ENCODE measurements around the gene POU2AF1.

Gene POU2AF1

DNA sequence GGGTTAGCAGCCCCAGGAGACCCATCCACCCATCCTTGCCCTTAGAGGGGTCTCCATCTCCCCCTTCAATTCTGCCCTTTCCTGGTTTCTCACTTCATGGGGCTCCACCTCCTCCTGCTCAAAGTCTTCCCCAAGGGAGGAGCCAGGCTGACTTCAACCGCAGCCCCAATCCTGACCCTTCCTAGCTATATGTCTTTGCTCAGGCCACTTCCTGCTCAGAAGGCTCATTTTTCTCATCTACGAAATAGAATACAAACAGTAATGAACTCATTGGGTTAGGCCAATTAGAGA, 24.5 kb downstream of the POU2AF1 start:
- TF ChIP-seq, protein P1, sequence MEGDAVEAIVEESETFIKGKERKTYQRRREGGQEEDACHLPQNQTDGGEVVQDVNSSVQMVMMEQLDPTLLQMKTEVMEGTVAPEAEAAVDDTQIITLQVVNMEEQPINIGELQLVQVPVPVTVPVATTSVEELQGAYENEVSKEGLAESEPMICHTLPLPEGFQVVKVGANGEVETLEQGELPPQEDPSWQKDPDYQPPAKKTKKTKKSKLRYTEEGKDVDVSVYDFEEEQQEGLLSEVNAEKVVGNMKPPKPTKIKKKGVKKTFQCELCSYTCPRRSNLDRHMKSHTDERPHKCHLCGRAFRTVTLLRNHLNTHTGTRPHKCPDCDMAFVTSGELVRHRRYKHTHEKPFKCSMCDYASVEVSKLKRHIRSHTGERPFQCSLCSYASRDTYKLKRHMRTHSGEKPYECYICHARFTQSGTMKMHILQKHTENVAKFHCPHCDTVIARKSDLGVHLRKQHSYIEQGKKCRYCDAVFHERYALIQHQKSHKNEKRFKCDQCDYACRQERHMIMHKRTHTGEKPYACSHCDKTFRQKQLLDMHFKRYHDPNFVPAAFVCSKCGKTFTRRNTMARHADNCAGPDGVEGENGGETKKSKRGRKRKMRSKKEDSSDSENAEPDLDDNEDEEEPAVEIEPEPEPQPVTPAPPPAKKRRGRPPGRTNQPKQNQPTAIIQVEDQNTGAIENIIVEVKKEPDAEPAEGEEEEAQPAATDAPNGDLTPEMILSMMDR (IDR thresholded peaks at IDR 0.05): no peak
- H3K27ac ChIP-seq: no peak overlapping the region

DNA sequence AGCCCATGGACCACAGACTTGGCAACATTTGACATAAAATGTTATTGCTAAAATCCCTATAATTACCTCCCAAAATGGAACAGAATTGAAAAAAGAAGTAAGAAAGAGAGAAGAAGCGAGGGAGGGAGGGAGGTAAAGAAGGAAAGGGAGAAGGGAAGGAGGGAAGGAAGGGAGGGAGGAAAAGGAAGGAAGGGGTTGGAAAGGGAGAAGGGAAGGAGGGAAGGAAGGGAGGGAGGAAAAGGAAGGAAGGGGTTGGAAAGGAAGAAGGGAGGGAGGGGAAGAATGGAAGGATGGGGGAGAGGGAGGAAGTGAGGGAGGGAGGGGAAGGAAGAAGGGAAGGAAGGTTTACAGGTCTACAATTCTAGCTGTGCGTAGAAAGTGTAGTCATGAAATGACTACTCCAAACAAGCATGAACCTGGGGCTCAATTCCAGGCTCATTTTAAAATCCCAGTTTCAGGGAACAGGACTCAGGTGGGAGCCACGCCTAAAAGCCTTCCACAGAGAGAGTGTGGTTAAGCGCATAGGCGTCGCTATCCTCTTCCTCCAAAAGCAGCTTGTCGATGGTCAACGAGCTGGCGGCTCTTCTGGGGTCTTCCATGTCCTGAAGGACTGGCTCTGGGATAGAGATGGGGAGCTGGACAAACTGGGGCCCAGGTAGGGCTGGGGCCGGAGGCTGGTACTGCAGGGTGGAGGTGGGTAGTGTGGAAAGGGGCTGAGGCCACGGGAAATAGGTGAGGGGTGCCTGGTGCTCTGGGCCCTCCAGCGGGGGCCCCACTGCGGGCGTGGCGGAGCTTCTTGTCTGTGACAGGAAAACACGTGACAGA, 25.1 kb downstream of the POU2AF1 start:
- TF ChIP-seq, protein P1 (IDR thresholded peaks at IDR 0.05): no peak
- no peak for TF ChIP-seq ZFX (IDR thresholded peaks at IDR 0.05; ENCODE audit: borderline replicate concordance)
- no peak overlapping the region for H3K27ac ChIP-seq

DNA sequence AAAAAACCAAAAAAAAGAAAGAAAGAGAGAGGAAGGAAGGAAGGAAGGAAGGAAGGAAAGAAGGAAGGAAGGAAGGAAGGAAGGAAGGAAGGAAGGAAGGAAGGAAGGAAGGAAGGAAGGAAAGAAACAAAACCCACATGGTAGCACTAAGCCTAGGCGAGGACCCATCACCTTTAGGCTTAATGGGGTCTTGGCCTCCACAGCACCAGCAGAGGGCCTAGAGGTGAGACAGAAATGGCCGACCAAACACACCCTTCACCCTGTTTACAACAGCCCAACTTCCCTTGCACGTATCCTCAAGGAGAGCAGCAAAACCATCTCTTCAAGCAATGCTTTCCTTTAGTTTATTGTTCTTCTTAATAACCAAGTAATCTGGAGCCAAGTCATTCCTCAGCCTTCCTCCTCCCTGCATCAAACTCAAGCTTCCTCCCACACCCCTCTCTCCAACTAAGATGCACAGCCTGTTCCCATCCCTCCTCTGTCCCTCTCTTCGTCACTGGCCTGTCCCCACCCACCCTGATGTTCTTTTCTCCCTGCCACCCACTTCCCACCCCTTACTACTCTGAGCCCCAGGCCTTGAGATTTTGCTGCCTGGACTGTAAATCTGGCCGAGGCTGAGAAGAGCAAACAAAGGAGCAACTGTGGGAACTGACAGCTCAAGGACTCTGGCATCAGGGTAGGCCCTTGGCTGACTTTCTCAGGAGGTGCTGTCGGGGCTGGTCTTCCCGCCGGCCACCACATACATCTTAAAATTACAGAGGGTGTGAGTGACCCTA, 26.0 kb downstream of the POU2AF1 start:
- no peak overlapping the region for H3K27ac ChIP-seq
- TF ChIP-seq, protein P1 (IDR thresholded peaks at IDR 0.05): no peak
- TF ChIP-seq ZFX (IDR thresholded peaks at IDR 0.05; ENCODE audit: borderline replicate concordance): no peak

DNA sequence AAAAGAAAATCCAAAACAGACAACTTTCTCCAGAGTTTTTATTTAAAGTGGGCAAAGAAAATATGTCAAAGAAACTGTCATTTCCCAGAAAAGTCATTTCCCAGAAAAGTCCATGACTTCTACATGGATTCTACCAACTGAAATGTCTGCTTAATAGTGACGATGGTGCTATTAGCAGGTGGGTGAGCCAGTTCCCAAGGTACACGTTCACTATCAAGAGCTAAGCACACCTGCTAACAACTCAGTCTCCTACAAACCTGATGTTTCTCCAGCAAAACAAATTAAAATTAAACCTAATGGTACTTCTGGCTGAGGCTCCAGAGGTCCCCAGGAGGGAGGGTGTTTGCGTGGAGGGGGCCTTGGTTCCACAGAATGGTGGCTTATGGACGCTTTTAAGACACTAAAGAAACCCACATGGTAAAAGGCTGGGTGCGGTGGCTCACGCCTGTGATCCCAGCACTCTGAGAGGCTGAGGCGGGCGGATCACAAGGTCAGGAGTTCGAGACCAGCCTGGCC, 26.8 kb downstream of the POU2AF1 start:
- TF ChIP-seq, protein P1 (IDR thresholded peaks at IDR 0.05): no peak
- TF ChIP-seq ZFX (IDR thresholded peaks at IDR 0.05; ENCODE audit: borderline replicate concordance): no peak

DNA sequence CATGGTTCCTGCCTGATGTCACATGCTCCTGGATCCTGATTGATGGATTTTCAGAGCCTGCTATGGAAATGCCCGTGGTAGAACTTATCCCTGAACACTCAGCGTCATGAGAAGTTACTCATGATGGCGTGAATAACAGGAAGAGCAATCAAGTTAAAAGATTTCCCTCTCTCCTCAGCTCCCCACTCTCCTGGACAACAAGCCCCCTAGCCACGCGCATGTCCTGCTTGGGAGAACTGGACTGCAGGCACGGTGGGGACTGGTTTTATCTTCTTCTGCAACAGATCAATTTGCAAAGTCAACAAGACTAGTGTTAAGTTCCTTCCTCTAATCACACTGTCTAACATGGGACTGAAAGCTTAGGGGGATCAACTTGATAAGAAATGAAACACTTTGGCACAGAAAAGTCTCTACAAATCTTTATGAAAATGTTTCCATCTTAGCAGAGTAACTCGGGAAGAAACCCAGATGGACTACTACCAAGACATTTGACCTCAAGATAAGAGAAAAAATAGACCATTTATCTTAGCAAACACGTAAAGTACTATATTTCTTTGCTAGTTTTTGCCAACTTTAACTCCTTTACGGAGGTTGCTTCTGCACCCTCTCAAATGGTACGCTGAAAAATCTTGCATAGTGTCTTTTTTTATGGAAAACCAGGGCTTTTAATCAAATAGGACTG, 27.6 kb downstream of the POU2AF1 start:
- no peak overlapping the region for H3K27ac ChIP-seq
- no peak for TF ChIP-seq ZFX (IDR thresholded peaks at IDR 0.05; ENCODE audit: borderline replicate concordance)
- TF ChIP-seq, protein P1 (IDR thresholded peaks at IDR 0.05): no peak

More for the DNA sequence above, 26.8 kb downstream of the POU2AF1 start:
- no peak overlapping the region for H3K27ac ChIP-seq

DNA sequence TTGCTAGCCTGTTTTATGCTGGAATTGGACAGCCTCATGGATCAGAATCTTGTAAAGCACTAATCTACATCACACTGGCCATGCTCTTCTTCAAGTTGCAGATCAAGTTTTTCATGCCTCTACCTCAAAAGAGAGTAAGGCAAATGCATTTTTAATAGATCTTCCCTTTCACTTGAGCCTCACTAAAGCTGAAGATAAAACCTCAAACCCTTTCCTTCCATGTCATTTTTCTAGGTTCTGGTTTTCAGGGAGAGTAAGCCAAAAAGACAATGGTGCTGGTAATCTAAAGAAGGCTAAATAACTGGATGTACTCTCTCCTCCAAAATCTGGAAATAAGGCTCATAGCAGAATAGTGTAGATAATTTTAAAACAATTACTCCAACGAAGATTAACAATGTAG, 28.3 kb downstream of the POU2AF1 start:
- TF ChIP-seq ZFX (IDR thresholded peaks at IDR 0.05; ENCODE audit: borderline replicate concordance): no peak
- TF ChIP-seq, protein P1 (IDR thresholded peaks at IDR 0.05): no peak
- H3K27ac ChIP-seq: no peak overlapping the region
